GM13976 (cell line): Measurements from ENCODE around the gene FGF2.

Experiments
- DNase-seq: peaks from one replicate; pipeline ENCODE4 v3.0.0; 2012; ENCODE audit warnings: low spot score
- CTCF ChIP-seq: IDR thresholded peaks from 2 replicates; pipeline ENCODE4 v1.5.1; 2012; ENCODE audit warnings: borderline replicate concordance, mild to moderate bottlenecking; ENCODE audit not compliant: insufficient read depth; ENCODE audit errors: extremely low read depth, missing control alignments, control extremely low read depth
- in situ Hi-C: fragments of 300-500 bp; cut with MboI; formaldehyde crosslinking; loops from one replicate; pipeline ENCODE4 v1.12.0; 2022; ENCODE audit warnings: low sequenced_read_pairs, mixed read lengths, inconsistent platforms; ENCODE audit not compliant: unreplicated experiment

The FGF2 gene

GRCh38 chr4:122946142-122946541 is 119.5 kb downstream of the FGF2 start:
- no peak for TF ChIP-seq CTCF
- DNase-seq, result no peak
- in situ Hi-C loops, result no loop called here
